Esophagus (tissue), 2 donors: ENCODE data around the gene HOXC13. TPM values are rescaled to one million over a fixed set of nuclear protein-coding genes. Genes with fewer than 3 reads are reported as not detected.
A peak's percentile ranks its signal among the peaks of the same experiment; 100 is the strongest.

Source experiments
- H3K27ac ChIP-seq, 2 donors: one replicate each; pipeline ENCODE4 v1.5.1; 2013; ENCODE audit warnings: low read depth in 2 of 2, mild to moderate bottlenecking in 2 of 2, inconsistent platforms in 1 of 2, low read length in 1 of 2, moderate library complexity in 1 of 2
- H3K27me3 ChIP-seq, 2 donors: one replicate each; pipeline ENCODE4 v1.6.1; 2013; ENCODE audit warnings: low read length in 2 of 2, control low read depth in 1 of 2, mild to moderate bottlenecking in 1 of 2; ENCODE audit not compliant: insufficient read depth in 2 of 2, control insufficient read depth in 1 of 2
- H3K36me3 ChIP-seq, 2 donors: one replicate each; pipeline ENCODE4 v1.6.1; 2013; ENCODE audit warnings: low read length in 1 of 2; ENCODE audit not compliant: control insufficient read depth in 2 of 2, insufficient read depth in 2 of 2
- H3K4me1 ChIP-seq, 2 donors: one replicate each; pipeline ENCODE4 v1.6.1; 2013; ENCODE audit warnings: low read length in 1 of 2; ENCODE audit not compliant: control insufficient read depth in 2 of 2, insufficient read depth in 2 of 2
- H3K4me3 ChIP-seq, 2 donors: one replicate each; pipeline ENCODE4 v1.5.1; 2013; ENCODE audit warnings: low read length in 2 of 2, mild to moderate bottlenecking in 2 of 2, low read depth in 1 of 2, moderate library complexity in 1 of 2
- H3K9me3 ChIP-seq, 2 donors: one replicate each; pipeline ENCODE4 v1.6.1; 2013; ENCODE audit warnings: mild to moderate bottlenecking in 2 of 2, low read depth in 1 of 2, low read length in 1 of 2, moderate library complexity in 1 of 2; ENCODE audit not compliant: control insufficient read depth in 2 of 2, insufficient read depth in 1 of 2
- WGBS, 2 donors: extraction: QIAGEN DNeasy Blood & Tissue Kit; methylation state at CpG; one replicate each; pipeline ENCODE4 v1.1.7; 2013; 5-methylcytosine and 5-hydroxymethylcytosine counted together
- polyA plus RNA-seq, 2 donors: library from polyadenylated mRNA; stranded (reverse); fragments of 200-250 nt; gene quantifications; one replicate each; pipeline ENCODE4 v1.2.3, GENCODE V29; 2013
- donor health status: healthy with polysubstance abuse.
- donor health status: Bipolar disorder and iron deficiency.

Gene HOXC13
- polyA plus RNA-seq, 2 donors = 0.02 to 0.04 TPM

GRCh38 chr12:53973236-53974042, 34.8 kb downstream of the HOXC13 start:
- H3K4me1 ChIP-seq = peaks cover 6 to 9% of the 10 kb centered on the region in 2 donors
- peaks cover 9 to 33% of the 10 kb centered on the region in 2 donors for H3K27me3 ChIP-seq
- no peaks in the 10 kb centered on the region for H3K36me3 ChIP-seq
- H3K9me3 ChIP-seq = peaks cover 0 to 3% of the 10 kb centered on the region in 2 donors
- 6% methylated on average over 70 to 71 of the region's 71 CpGs for WGBS, 2 donors
- no peak overlapping the region for H3K27ac ChIP-seq
- H3K4me3 ChIP-seq = peak overlapping the region in 1 of 2 donors; percentile 38

GRCh38 chr12:53974084-53975063, 35.7 kb downstream of the HOXC13 start, which contains the start of gene HOTAIR:
HOTAIR (minus strand) TSS chr12:53974954.
- Histone ChIP-seq H3K9me3 (peaks cover 0 to 3% of the 10 kb centered on the region in 2 donors), H3K4me3 (peak within 1 kb of the TSS; percentile 27 to 38), H3K27me3 (peaks cover 5 to 31% of the 10 kb centered on the region in 2 donors), H3K36me3 (no peaks in the 10 kb centered on the region), H3K27ac (no peak within 1 kb of the TSS), H3K4me1 (peaks cover 6 to 9% of the 10 kb centered on the region in 2 donors)
- WGBS, 2 donors = 3 to 4% methylated on average over 53 to 63 of the region's 63 CpGs

GRCh38 chr12:53975064-53975471, 36.4 kb downstream of the HOXC13 start:
- no peak overlapping the region for H3K27ac ChIP-seq

GRCh38 chr12:53975479-53976152, 37.0 kb downstream of the HOXC13 start:
- 11 to 15% methylated on average over 31 of the region's 31 CpGs for WGBS, 2 donors
- H3K4me1 ChIP-seq = peaks cover 6 to 9% of the 10 kb centered on the region in 2 donors
- peak overlapping the region in 1 of 2 donors; percentile 9 for H3K4me3 ChIP-seq
- peaks cover 10 to 40% of the 10 kb centered on the region in 2 donors for H3K27me3 ChIP-seq
- H3K36me3 ChIP-seq = no peaks in the 10 kb centered on the region
- H3K27ac ChIP-seq = no peak overlapping the region
- peaks cover 0 to 3% of the 10 kb centered on the region in 2 donors for H3K9me3 ChIP-seq

More at GRCh38 chr12:53975064-53975471, 36.4 kb downstream of the HOXC13 start:
- WGBS, 2 donors = 2 to 3% methylated on average over 25 of the region's 25 CpGs
- H3K4me1 ChIP-seq = peaks cover 6 to 9% of the 10 kb centered on the region in 2 donors
- H3K4me3 ChIP-seq = peak overlapping the region in 1 of 2 donors; percentile 38
- H3K27me3 ChIP-seq = peaks cover 10 to 37% of the 10 kb centered on the region in 2 donors
- H3K36me3 ChIP-seq = no peaks in the 10 kb centered on the region
- peaks cover 0 to 3% of the 10 kb centered on the region in 2 donors for H3K9me3 ChIP-seq

- whole genome bisulfite sequencing, 2 donors = 21 to 26% methylated on average over 21 of the region's 21 CpGs
Measured at GRCh38 chr12:53976172-53976822, 37.7 kb downstream of the HOXC13 start.

GRCh38 chr12:53976823-53977595, 38.4 kb downstream of the HOXC13 start:
- H3K9me3 ChIP-seq = peaks cover under 1 to 3% of the 10 kb centered on the region in 2 donors
- no peak overlapping the region for H3K4me3 ChIP-seq
- peaks cover 10 to 39% of the 10 kb centered on the region in 2 donors for H3K27me3 ChIP-seq
- H3K4me1 ChIP-seq = peaks cover 6 to 9% of the 10 kb centered on the region in 2 donors
- 13 to 19% methylated on average over 9 of the region's 9 CpGs for WGBS, 2 donors
- no peak overlapping the region for H3K27ac ChIP-seq
- no peaks in the 10 kb centered on the region for H3K36me3 ChIP-seq

More at GRCh38 chr12:53976172-53976822, 37.7 kb downstream of the HOXC13 start:
- Histone ChIP-seq H3K36me3 (no peaks in the 10 kb centered on the region), H3K27ac (no peak overlapping the region), H3K27me3 (peaks cover 10 to 39% of the 10 kb centered on the region in 2 donors), H3K4me3 (no peak overlapping the region), H3K9me3 (peaks cover 0 to 3% of the 10 kb centered on the region in 2 donors), H3K4me1 (peaks cover 6 to 9% of the 10 kb centered on the region in 2 donors)

GRCh38 chr12:53977596-53978445, 39.2 kb downstream of the HOXC13 start:
- Histone ChIP-seq H3K27me3 (peaks cover 7 to 45% of the 10 kb centered on the region in 2 donors), H3K27ac (no peak overlapping the region), H3K4me3 (no peak overlapping the region), H3K36me3 (no peaks in the 10 kb centered on the region), H3K4me1 (peaks cover 6 to 9% of the 10 kb centered on the region in 2 donors), H3K9me3 (peaks cover 2 to 3% of the 10 kb centered on the region in 2 donors)
- 5 to 13% methylated on average over 11 of the region's 11 CpGs for WGBS, 2 donors
